Kidney (tissue), 14 donors: ENCODE results near the gene IQSEC1. TPM values are rescaled to one million over a fixed set of nuclear protein-coding genes. Genes with fewer than 3 reads are reported as not detected.

Experiments
- DNase-seq, 5 donors: peaks; one replicate each; pipeline ENCODE4 v3.0.0-alpha.2; 2013 to 2020
- FAIRE-seq: peaks from 2 replicates; lab custom pipeline; 2012; peaks lifted over from hg19 to GRCh38; lab: Jason Lieb, UNC
- H3K27ac ChIP-seq, 2 donors: one replicate each; pipeline ENCODE4 v1.7.0; 2013; ENCODE audit warnings: low read depth in 2 of 2, low read length in 2 of 2, inconsistent platforms in 1 of 2
- H3K27me3 ChIP-seq: one replicate; pipeline ENCODE4 v1.7.1; 2013; ENCODE audit warnings: low read length, inconsistent platforms; ENCODE audit not compliant: control insufficient read depth, insufficient read depth
- H3K36me3 ChIP-seq, 3 donors: one replicate each; pipeline versions ENCODE4 v1.7.0 to v1.7.1; 2013; ENCODE audit warnings: low read length in 3 of 3, control low read depth in 1 of 3, inconsistent platforms in 1 of 3; ENCODE audit not compliant: insufficient read depth in 3 of 3, control insufficient read depth in 2 of 3
- H3K4me1 ChIP-seq, 3 donors: one replicate each; pipeline versions ENCODE4 v1.7.0 to v1.7.1; 2013; ENCODE audit warnings: low read length in 3 of 3, inconsistent platforms in 1 of 3, low read depth in 1 of 3; ENCODE audit not compliant: control insufficient read depth in 2 of 3, insufficient read depth in 2 of 3
- H3K4me3 ChIP-seq, 3 donors: one replicate each; pipeline versions ENCODE4 v1.7.0 to v1.8.1; 2013; ENCODE audit warnings: low read length in 3 of 3, control low read depth in 1 of 3, inconsistent platforms in 1 of 3
- H3K9ac ChIP-seq, 3 donors: one replicate each; pipeline versions ENCODE4 v1.7.0 to v1.7.1; 2013; ENCODE audit warnings: low read length in 3 of 3, control low read depth in 1 of 3, inconsistent platforms in 1 of 3
- H3K9me3 ChIP-seq, 3 donors: one replicate each; pipeline versions ENCODE4 v1.7.0 to v1.7.1; 2013; ENCODE audit warnings: low read length in 3 of 3, control low read depth in 1 of 3, inconsistent platforms in 1 of 3; ENCODE audit not compliant: control insufficient read depth in 2 of 3, insufficient read depth in 1 of 3
- intact Hi-C: fragments of 100-400 bp; cut with DNase I; formaldehyde crosslinking; loops from one replicate; pipeline ENCODE4 v1.11.1; 2022
- polyA plus RNA-seq: library from polyadenylated mRNA; stranded (reverse); fragments of 350-450 nt; fragmentation: Illumina TruSeq; extraction: RNeasy Lipid Tissue Mini Kit (QIAGEN cat#74804); gene quantifications from one replicate; pipeline ENCODE4 v1.2.3, GENCODE V29; 2014; ENCODE audit warnings: low read depth, low replicate concordance; ENCODE audit not compliant: insufficient read depth
- total RNA-seq: library from RNA; stranded (reverse); fragmentation: NEBNext Ultra II Directional; extraction: Animal tissue kit (Norgen Biotek cat#: 25700); gene quantifications from one replicate; pipeline ENCODE4 v1.2.1, GENCODE V29; 2021
- TF ChIP-seq, protein P1 (sequence below): IDR thresholded peaks from 3 replicates; pipeline ENCODE4 v1.5.1; 2012; ENCODE audit warnings: mild to moderate bottlenecking, moderate library complexity, borderline replicate concordance; ENCODE audit not compliant: insufficient read depth; ENCODE audit errors: extremely low read depth
- donor health status: control.
- donor health status: control.
- donor health status: control.
- donor health status: control.
- donor health status: control.
- donor health status: DM: yes; HTN: yes; CAD: no.
- donor health status: Normal renal cell carcinoma (clear cell type).

Gene IQSEC1
- total and polyA plus RNA-seq, 2 donors from 2014 or later = 15.1 to 45.7 TPM

DNA sequence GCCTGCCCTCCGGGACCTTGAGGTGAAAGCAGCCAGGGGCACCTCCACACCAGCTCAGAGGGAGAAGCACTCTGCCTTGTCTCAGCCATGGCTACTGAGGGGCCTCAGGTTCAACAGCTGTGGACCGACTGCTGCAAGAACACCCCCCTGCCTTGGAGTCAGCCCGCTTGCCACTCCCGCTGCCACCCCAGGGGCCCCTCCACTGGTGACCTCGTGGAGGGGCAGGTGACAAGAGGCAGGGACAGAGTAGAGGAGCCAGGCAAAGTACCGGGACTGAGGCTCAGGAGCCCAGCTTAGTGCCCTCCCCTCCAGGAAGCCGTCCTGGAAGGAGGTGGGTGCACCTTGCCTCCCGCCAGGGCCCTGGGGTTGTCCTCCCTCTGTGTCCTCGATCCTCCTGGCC lies 152.3 kb downstream of the IQSEC1 start:
- no peak for DNase-seq
- no peak overlapping the region for H3K27ac ChIP-seq
- peaks cover 4 to 35% (median 12%) of the 10 kb centered on the region in 3 donors for H3K36me3 ChIP-seq
- TF ChIP-seq, protein P1, sequence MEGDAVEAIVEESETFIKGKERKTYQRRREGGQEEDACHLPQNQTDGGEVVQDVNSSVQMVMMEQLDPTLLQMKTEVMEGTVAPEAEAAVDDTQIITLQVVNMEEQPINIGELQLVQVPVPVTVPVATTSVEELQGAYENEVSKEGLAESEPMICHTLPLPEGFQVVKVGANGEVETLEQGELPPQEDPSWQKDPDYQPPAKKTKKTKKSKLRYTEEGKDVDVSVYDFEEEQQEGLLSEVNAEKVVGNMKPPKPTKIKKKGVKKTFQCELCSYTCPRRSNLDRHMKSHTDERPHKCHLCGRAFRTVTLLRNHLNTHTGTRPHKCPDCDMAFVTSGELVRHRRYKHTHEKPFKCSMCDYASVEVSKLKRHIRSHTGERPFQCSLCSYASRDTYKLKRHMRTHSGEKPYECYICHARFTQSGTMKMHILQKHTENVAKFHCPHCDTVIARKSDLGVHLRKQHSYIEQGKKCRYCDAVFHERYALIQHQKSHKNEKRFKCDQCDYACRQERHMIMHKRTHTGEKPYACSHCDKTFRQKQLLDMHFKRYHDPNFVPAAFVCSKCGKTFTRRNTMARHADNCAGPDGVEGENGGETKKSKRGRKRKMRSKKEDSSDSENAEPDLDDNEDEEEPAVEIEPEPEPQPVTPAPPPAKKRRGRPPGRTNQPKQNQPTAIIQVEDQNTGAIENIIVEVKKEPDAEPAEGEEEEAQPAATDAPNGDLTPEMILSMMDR = no peak
- no peaks in the 10 kb centered on the region for H3K9me3 ChIP-seq
- intact Hi-C loops = no loop called here
- no peak overlapping the region for H3K9ac ChIP-seq
- no peak overlapping the region for H3K4me3 ChIP-seq
- no peaks in the 10 kb centered on the region for H3K27me3 ChIP-seq
- H3K4me1 ChIP-seq = peaks cover 0 to 14% (median 0%) of the 10 kb centered on the region in 3 donors
- FAIRE-seq = no peak

DNA sequence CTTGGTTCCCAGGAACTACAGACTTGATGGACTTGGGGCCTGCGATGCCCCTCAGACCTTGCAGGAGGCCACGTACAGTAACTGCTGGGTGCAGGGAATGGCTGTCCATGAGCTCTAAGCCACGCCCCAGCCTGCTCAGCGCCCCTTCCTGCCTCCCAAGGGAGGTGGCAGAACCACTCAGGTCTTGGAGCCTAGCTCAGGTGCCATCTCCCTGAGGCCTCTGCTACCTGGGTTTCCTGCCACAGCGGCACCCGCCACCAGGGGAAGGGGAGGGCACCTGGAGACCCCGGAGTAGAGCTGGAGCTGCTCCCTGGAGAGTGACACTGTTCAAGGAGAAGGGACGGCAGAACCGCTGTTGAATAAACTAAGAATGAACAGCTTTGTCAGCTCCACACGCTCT lies 154.0 kb downstream of the IQSEC1 start:
- DNase-seq = no peak
- TF ChIP-seq, protein P1 = no peak
- no peak overlapping the region for H3K27ac ChIP-seq
- intact Hi-C loops = no loop called here
- H3K4me1 ChIP-seq = peaks cover 0 to 11% (median 0%) of the 10 kb centered on the region in 3 donors
- peaks cover 4 to 37% (median 12%) of the 10 kb centered on the region in 3 donors for H3K36me3 ChIP-seq
- H3K4me3 ChIP-seq = no peak overlapping the region
- no peak for FAIRE-seq
- no peaks in the 10 kb centered on the region for H3K27me3 ChIP-seq
- no peaks in the 10 kb centered on the region for H3K9me3 ChIP-seq
- no peak overlapping the region for H3K9ac ChIP-seq

GRCh38 chr3:12918231-12918630 lies 155.0 kb downstream of the IQSEC1 start:
- FAIRE-seq (no peak), DNase-seq (no peak)
- H3K9me3 ChIP-seq = no peaks in the 10 kb centered on the region
- TF ChIP-seq, protein P1 = no peak
- intact Hi-C loops = no loop called here
- H3K36me3 ChIP-seq = peaks cover 4 to 38% (median 13%) of the 10 kb centered on the region in 3 donors
- H3K4me1 ChIP-seq = peaks cover 0 to 3% (median 0%) of the 10 kb centered on the region in 3 donors
- no peaks in the 10 kb centered on the region for H3K27me3 ChIP-seq
- no peak overlapping the region for H3K9ac ChIP-seq
- H3K27ac ChIP-seq = no peak overlapping the region
- no peak overlapping the region for H3K4me3 ChIP-seq

DNA sequence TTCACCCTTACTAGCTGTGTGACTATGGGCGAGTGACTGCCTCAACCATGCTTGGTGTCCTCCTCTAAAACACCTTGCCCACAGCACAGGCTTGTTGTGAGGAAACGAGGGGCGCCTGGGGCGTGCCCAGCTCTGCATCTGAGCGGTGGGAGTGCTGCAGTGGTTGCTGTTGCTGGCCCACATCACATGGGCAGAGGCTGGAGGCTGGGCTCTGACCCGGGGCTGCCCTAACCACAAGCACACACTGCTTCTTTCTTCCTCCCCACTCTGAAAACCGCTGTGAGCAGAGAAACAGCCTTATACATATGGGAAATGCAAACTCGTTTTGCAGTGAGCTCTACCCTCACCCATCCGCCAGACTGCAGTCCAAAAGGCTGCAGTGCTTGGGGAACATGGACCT lies 157.1 kb downstream of the IQSEC1 start:
- no peak overlapping the region for H3K4me3 ChIP-seq
- H3K9ac ChIP-seq = no peak overlapping the region
- no peak overlapping the region for H3K27ac ChIP-seq
- intact Hi-C loops = no loop called here
- no peaks in the 10 kb centered on the region for H3K27me3 ChIP-seq
- no peak for FAIRE-seq
- no peaks in the 10 kb centered on the region for H3K9me3 ChIP-seq
- TF ChIP-seq, protein P1 = no peak
- H3K4me1 ChIP-seq = no peaks in the 10 kb centered on the region
- H3K36me3 ChIP-seq = peaks cover 0 to 46% (median 14%) of the 10 kb centered on the region in 3 donors
- DNase-seq = no peak
